Activated T-helper 1 cell treated with anti-CD3 and anti-CD28 coated beads, Interleukin-2, amount 50 U/mL, for 16 hours (primary cell): ENCODE results near the gene OXLD1.
"Not testable (repeated sequence)": the region's sequence is repeated elsewhere in the genome, so short reads cannot be mapped to it uniquely, and the experiment has no call there.

Experiments
- DNase-seq, 2 donors: peaks; one replicate each; pipeline ENCODE4 v3.0.0-alpha.2; 2020; ENCODE audit warnings: low read depth in 1 of 2, low spot score in 1 of 2

OXLD1 gene

GRCh38 chr17:81683584-81684441 is 17.4 kb upstream of the OXLD1 start, which contains the start of the genes ARL16 and HGS:
TSS of gene ARL16 (minus strand) at chr17:81683797. CDS start at chr17:81683753, 44 bp downstream.
TSS of gene HGS (plus strand) at chr17:81684011. CDS start at chr17:81684067, 56 bp downstream.
- DNase-seq: peak; percentile 94 to 95

GRCh38 chr17:81683208-81683583 is 16.8 kb upstream of the OXLD1 start:
- DNase-seq: no peak

GRCh38 chr17:81682565-81683207 is 16.3 kb upstream of the OXLD1 start:
- no peak for DNase-seq

GRCh38 chr17:81681672-81682071 is 15.3 kb upstream of the OXLD1 start:
- DNase-seq: no peak

- no peak for DNase-seq
These were observed 13.7 kb upstream of the OXLD1 start for GRCh38 chr17:81680150-81680549.

GRCh38 chr17:81676906-81677305 is 10.5 kb upstream of the OXLD1 start:
- DNase-seq: no peak

- not testable (repeated sequence) for DNase-seq
These were observed 9.3 kb upstream of the OXLD1 start for GRCh38 chr17:81675515-81676221.

GRCh38 chr17:81673561-81674258 is 7.3 kb upstream of the OXLD1 start:
- DNase-seq: no peak

- no peak for DNase-seq
These were observed 6.5 kb upstream of the OXLD1 start for GRCh38 chr17:81672954-81673353.

GRCh38 chr17:81672504-81672903 is 6.1 kb upstream of the OXLD1 start:
- no peak for DNase-seq

GRCh38 chr17:81667754-81668153 is 1.3 kb upstream of the OXLD1 start:
- DNase-seq: no peak

GRCh38 chr17:81666092-81666341 is 388 bp downstream of the OXLD1 start:
- DNase-seq: no peak

GRCh38 chr17:81665205-81666091 is 957 bp downstream of the OXLD1 start:
- peak in 1 of 2 donors; percentile 26 for DNase-seq

- DNase-seq: no peak
These were observed 2.3 kb downstream of the OXLD1 start for GRCh38 chr17:81664051-81664470.

GRCh38 chr17:81662002-81662401 is 4.4 kb downstream of the OXLD1 start:
- no peak for DNase-seq

- DNase-seq: no peak
These were observed 6.0 kb downstream of the OXLD1 start for GRCh38 chr17:81660441-81660840.

GRCh38 chr17:81659038-81659437 is 7.4 kb downstream of the OXLD1 start:
- no peak for DNase-seq

GRCh38 chr17:81656835-81657234 is 9.6 kb downstream of the OXLD1 start:
- DNase-seq: no peak

- DNase-seq: no peak
These were observed 10.2 kb downstream of the OXLD1 start, which contains the start of gene PDE6G for GRCh38 chr17:81656118-81656743. TSS of gene PDE6G (minus strand) at chr17:81656542. CDS start at chr17:81653305, 3,237 bp downstream.
